ENCODE measurements around the gene ASTN2. TPM values are rescaled to one million over a fixed set of nuclear protein-coding genes. Genes with fewer than 3 reads are reported as not detected.

ASTN2 gene
- polyA plus RNA-seq, 1 experiment, result 6.6 TPM

- ChIA-PET POLR2A (no interaction called here), CTCF (interaction anchor here (1.5 kb wide), 1 partner anchor 63 kb away, joined by 4 read pairs; no protein-coding TSS in a partner anchor)
- H3K9me3 ChIP-seq (ENCODE audit: control insufficient read depth, insufficient read depth, low read length), result no peaks in the 10 kb centered on the region
These were observed 614.8 kb downstream of the ASTN2 start for GRCh38 chr9:116800074-116800473.

GRCh38 chr9:116798521-116798920, 616.3 kb downstream of the ASTN2 start:
- CTCF ChIA-PET, result no interaction called here
- Histone ChIP-seq H3K4me3 (ENCODE audit: low read depth, low read length) (no peak overlapping the region), H3K27ac (ENCODE audit: low read depth, low read length) (no peak overlapping the region), H3K9me3 (ENCODE audit: control insufficient read depth, insufficient read depth, low read length) (no peaks in the 10 kb centered on the region), H3K27me3 (ENCODE audit: control insufficient read depth, insufficient read depth, low read length) (peaks cover 3% of the 10 kb centered on the region)
- POLR2A ChIA-PET, result no interaction called here
- no peak for TF ChIP-seq CTCF (IDR thresholded peaks at IDR 0.05; ENCODE audit: low read depth, low read length)
- no peak for DNase-seq (ENCODE audit: low read depth, low spot score)

More at GRCh38 chr9:116800074-116800473, 614.8 kb downstream of the ASTN2 start:
- H3K27ac ChIP-seq (ENCODE audit: low read depth, low read length), result no peak overlapping the region
- no peak overlapping the region for H3K4me3 ChIP-seq (ENCODE audit: low read depth, low read length)
- TF ChIP-seq CTCF (IDR thresholded peaks at IDR 0.05; ENCODE audit: low read depth, low read length), result no peak
- no peak for DNase-seq (ENCODE audit: low read depth, low spot score)
- peaks cover 3% of the 10 kb centered on the region for H3K27me3 ChIP-seq (ENCODE audit: control insufficient read depth, insufficient read depth, low read length)

GRCh38 chr9:116797276-116797675, 617.6 kb downstream of the ASTN2 start:
- no peak overlapping the region for H3K27ac ChIP-seq (ENCODE audit: low read depth, low read length)
- H3K9me3 ChIP-seq (ENCODE audit: control insufficient read depth, insufficient read depth, low read length), result no peaks in the 10 kb centered on the region
- DNase-seq (ENCODE audit: low read depth, low spot score), result no peak
- no peak for TF ChIP-seq CTCF (IDR thresholded peaks at IDR 0.05; ENCODE audit: low read depth, low read length)
- H3K27me3 ChIP-seq (ENCODE audit: control insufficient read depth, insufficient read depth, low read length), result peaks cover 3% of the 10 kb centered on the region
- no peak overlapping the region for H3K4me3 ChIP-seq (ENCODE audit: low read depth, low read length)
- ChIA-PET CTCF (no interaction called here), POLR2A (no interaction called here)

GRCh38 chr9:116796669-116797068, 618.2 kb downstream of the ASTN2 start:
- no peak overlapping the region for H3K4me3 ChIP-seq (ENCODE audit: low read depth, low read length)
- ChIA-PET CTCF (no interaction called here), POLR2A (interaction anchor here (0.6 kb wide), 1 partner anchor 94 kb away, joined by 4 read pairs; no protein-coding TSS in a partner anchor)
- no peak for TF ChIP-seq CTCF (IDR thresholded peaks at IDR 0.05; ENCODE audit: low read depth, low read length)
- H3K27me3 ChIP-seq (ENCODE audit: control insufficient read depth, insufficient read depth, low read length), result peaks cover 6% of the 10 kb centered on the region
- no peak for DNase-seq (ENCODE audit: low read depth, low spot score)
- no peaks in the 10 kb centered on the region for H3K9me3 ChIP-seq (ENCODE audit: control insufficient read depth, insufficient read depth, low read length)
- H3K27ac ChIP-seq (ENCODE audit: low read depth, low read length), result no peak overlapping the region

- CTCF ChIA-PET, result interaction anchor here (0.8 kb wide), 1 partner anchor 59 kb away, joined by 3 read pairs; no protein-coding TSS in a partner anchor
- POLR2A ChIA-PET, result no interaction called here
- no peak overlapping the region for H3K4me3 ChIP-seq (ENCODE audit: low read depth, low read length)
- no peak for DNase-seq (ENCODE audit: low read depth, low spot score)
- H3K27ac ChIP-seq (ENCODE audit: low read depth, low read length), result no peak overlapping the region
- H3K27me3 ChIP-seq (ENCODE audit: control insufficient read depth, insufficient read depth, low read length), result peaks cover 6% of the 10 kb centered on the region
- H3K9me3 ChIP-seq (ENCODE audit: control insufficient read depth, insufficient read depth, low read length), result no peaks in the 10 kb centered on the region
- no peak for TF ChIP-seq CTCF (IDR thresholded peaks at IDR 0.05; ENCODE audit: low read depth, low read length)
These were observed 619.0 kb downstream of the ASTN2 start for GRCh38 chr9:116795821-116796220.

Measured in AG04450 (cell line).